ENCODE data around the gene SLC25A36.

- TF ChIP-seq CTCF (IDR thresholded peaks at IDR 0.05) (no peak), POLR2A (IDR thresholded peaks at IDR 0.05) (no peak)
These were observed 25.0 kb upstream of the SLC25A36 start for GRCh38 chr3:140916603-140917002.

All from lower leg skin (tissue), 3 donors.